Stimulated activated CD8-positive, alpha-beta memory T cell treated with anti-CD3 and anti-CD28 coated beads, Interleukin-2, amount 100 ng/mL, for 48 hours (primary cell): ENCODE data around the gene C1orf52.

ENCODE experiments used
- DNase-seq, 2 donors: peaks; one replicate each; pipeline ENCODE4 v3.0.0-alpha.2; 2020; ENCODE audit warnings: low read depth in 2 of 2

Gene C1orf52

GRCh38 chr1:85230305-85230977 is 29.0 kb downstream of the C1orf52 start:
- DNase-seq: no peak

GRCh38 chr1:85229574-85230097 is 29.8 kb downstream of the C1orf52 start:
- DNase-seq: no peak

DNA sequence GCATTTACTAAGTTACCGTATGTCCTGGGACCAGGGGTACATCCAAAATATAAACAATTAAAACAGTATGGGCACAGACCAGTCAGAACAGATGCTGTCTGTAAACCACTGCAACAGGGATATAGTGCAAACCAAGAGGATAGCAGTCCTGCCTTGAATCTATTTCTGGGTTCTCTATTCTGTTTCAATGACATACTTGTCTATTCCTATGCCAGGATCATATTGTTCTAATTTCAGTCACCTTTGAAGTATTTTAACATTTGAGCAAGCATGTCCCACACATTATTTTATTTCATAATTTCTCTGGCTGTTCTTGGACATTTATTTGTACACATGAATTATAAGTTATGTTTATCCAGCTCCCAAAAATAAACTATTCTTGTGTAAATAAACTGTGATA is 30.5 kb downstream of the C1orf52 start:
- no peak for DNase-seq

DNA sequence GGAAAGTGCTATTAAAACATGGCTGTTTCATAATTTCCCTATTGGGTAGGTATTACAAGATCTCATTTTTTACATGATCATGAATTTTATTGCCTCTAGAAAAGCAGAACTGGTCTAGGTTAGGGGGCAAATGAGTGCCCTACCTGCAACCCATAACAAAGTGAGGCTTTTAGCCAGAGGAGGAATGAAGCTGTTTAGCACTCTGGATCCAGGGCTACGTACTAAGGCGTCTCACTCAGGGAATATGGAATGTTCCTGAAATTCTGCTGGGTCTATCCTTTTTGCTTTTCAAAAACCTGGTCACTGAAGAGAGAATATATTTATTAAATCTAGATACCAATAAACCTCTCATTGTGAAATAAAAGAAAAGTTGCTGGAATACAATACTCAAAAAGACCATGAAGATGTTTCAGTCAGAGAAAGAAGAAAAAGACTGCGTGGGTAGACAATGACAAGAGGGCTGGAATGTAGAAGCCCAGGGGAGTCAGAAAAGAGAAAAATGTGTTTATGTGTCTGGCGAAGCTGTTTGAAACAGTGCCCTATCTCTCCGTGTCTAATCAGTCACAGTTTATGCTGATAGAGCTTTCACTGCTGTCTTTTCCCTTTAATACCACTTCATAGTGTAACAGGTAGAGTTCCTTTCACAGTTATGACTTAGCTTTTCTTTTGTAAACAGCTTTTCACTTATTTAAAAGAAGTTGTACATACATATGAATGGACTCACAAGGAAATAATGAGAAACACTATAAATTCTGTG is 33.7 kb downstream of the C1orf52 start:
- DNase-seq: no peak

DNA sequence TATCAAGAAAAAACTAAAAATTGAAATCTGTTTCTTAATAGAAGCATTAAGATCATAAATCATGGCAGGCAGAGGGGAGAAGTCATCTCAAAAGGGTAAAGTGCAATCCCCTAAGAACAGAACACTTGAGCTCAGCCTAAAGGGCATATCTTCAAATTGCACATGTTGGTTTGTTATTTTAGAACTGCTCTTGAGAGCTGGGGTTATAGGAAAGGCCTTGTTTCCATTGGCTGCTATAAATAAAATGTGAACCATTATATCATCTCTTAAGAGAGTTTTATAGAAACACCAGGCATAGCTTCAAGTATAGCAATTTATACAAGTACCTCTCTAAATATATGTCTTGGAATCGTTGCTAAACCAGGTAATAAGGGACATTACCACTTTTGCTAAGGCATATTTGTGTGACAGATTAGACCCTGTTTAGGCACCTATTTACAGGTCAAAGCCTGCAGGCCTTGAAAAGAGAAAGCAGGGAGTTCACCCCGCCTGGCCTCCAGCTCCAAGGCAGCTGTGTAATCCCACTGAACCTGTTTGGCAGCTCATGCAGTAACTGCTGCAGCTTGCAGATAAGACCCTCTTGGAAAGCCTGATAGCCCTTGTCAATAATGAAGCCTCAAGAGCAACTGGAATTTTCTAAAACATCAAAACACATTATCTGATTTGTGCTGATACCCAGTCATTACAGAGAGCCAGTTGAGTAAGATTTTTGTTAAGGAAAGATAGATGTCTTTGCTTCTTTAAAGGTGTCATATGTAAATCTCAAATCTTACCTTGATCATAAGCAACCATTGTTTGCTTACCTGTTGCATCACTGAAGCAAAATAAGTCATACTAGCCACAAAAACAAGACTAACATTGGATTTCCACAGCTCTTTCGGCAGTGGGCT is 34.5 kb downstream of the C1orf52 start:
- DNase-seq: no peak

DNA sequence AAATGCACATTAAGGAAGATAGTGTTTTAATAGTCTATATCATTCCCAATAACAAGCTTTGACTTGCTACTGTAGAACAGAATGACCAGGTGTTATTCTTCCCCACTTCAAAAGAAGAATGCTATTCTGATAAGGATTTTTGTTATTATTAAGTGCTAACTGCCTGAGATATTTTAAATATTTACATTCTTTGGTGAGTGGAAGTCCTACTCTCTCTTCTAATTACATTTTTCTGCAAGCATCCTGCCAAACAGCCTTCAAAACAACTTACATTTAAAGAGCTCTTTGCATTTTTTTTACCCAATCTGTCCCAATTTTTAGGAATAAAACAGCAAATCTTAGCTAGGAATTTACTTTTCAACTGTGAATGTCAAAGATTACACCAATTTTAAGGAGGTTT is 35.2 kb downstream of the C1orf52 start:
- DNase-seq: no peak

DNA sequence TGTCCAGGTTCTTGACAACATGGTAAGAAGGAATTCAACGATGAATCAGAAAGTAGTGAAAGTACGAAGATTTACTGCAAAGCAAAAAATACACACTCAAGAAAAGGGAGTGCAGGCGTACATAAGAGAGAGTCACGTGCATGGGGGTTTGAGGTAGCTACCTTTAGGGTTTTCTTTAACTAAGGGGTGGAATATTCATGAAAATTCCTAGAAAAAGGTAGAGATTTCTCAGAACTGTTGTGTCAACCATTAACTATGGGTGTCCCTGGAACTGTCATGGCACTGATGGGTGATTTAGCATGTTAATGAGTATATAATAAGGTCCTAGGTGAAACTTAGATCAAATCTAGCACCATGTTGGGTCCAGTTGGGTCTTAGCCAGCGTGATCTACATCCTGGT is 36.1 kb downstream of the C1orf52 start:
- no peak for DNase-seq

GRCh38 chr1:85220756-85221201 is 38.7 kb downstream of the C1orf52 start:
- no peak for DNase-seq

DNA sequence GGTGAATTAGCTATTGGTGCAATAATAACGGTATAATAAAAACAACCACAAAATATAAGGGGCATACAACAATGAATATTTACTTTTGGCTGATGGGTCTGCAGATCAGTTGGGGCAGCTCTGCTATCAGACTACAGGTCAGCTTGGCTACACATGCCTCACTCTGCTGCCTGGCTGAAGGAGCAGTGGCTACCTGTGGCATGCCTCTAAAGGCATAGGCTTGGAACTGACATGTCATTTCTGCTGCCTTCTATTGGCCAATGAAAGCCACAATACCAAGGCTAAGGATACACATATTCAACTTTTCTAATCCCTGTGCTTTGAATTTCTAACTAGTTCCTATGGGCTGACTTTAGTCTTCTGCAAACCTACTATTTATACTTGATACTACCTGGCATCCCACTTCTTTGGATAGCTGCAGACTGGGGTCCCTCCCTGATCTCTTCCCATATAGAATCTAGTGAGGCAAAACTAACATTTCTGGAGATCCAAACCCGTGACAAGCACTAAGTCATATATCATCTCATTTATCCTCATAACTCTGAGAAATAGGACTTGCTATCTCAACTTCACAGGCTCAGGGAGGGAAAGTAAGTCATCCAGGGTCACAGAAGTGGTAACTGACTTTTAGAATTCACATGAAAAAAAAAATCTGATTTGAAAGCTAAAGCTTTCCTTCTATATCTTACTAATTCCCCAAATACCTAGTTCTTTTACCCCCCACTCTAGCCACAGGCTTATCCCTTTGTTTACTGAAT is 39.4 kb downstream of the C1orf52 start:
- DNase-seq: no peak

- DNase-seq: no peak
Observed at GRCh38 chr1:85216697-85217096, 42.8 kb downstream of the C1orf52 start.

GRCh38 chr1:85214654-85215053 is 44.8 kb downstream of the C1orf52 start:
- no peak for DNase-seq

DNA sequence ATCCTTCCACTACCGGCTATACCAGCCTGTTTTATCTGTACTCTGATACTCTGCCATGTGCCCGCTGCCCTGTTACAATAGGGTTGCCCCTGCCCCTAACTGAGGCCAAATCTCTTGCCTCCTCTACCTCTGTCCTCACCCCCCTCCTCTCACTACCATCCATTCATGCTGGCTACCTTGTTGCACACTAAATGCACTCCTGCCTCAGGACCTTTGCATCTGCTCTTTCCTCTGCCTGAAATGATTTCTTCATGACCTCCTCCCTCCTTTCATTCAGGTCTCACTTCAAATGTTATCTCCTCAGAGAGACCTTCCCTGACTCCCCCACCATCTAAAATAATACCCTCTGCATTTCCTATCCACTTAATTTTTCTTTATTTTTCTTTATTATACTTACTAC is 51.0 kb downstream of the C1orf52 start:
- DNase-seq: no peak

- DNase-seq: no peak
Observed at GRCh38 chr1:85203573-85204171, 55.8 kb downstream of the C1orf52 start.

- no peak for DNase-seq
Observed at GRCh38 chr1:85202864-85203255, 56.6 kb downstream of the C1orf52 start.

GRCh38 chr1:85202092-85202863 is 57.2 kb downstream of the C1orf52 start:
- no peak for DNase-seq

GRCh38 chr1:85201340-85202091 is 57.9 kb downstream of the C1orf52 start:
- DNase-seq: peak; percentile 30 to 36

DNA sequence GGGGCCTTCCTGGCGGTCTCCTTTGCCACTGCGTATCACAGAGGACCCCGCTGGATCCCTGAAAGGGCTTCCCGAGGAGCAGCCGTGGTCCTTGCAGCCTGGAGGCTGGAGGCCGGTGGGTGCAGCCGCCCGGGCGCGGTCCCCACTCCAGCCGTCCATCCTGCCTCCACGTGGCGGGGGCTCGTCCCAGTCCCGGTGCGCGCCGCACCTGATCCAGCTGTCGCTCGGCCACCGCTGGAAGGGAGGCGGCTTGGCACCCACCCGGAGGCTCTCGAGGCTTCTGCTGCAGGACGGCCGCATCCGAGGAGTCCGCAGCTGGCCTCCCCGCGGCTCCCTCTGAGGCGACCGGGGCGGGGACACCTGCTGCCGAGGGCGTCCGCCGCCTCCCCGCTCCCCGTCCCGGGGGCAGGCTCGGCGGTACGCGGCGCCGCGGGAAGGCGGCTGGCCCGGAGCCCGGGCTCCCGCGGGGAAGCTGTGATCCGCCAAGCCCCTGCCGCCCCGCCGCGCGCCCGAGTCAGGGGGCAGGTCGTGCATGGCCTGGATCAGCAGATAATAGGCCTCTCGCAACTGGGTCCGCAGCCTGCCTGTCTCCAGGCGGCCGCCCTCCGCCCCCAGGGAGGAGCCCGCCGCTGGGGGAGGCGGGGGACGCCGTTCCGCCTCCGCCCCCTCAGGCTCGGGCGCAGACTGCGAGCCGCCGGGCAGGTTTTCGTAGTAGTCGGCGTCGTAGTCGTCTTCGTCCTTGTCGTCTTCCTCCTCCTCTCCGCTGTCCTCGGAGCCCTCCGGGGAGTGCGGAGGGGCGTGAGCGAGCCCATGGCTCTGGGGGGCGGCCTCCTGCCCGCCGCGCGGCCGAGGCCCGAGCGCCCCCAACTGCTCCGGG is 58.8 kb downstream of the C1orf52 start, which contains the start of gene SYDE2:
Gene SYDE2 (minus strand): TSS at position 554 of the 877 bp plus-strand sequence. CDS start 20 bp downstream, at position 534.
- peak; percentile 40 to 61 for DNase-seq
